ELR (cell line): ENCODE data around the gene SLC39A10.
"Not testable (repeated sequence)": the region's sequence is repeated elsewhere in the genome, so short reads cannot be mapped to it uniquely, and the experiment has no call there.

ENCODE experiments used
- DNase-seq: peaks from one replicate; pipeline ENCODE4 v3.0.0-alpha.2; 2015; ENCODE audit warnings: low read depth

SLC39A10 gene

DNA sequence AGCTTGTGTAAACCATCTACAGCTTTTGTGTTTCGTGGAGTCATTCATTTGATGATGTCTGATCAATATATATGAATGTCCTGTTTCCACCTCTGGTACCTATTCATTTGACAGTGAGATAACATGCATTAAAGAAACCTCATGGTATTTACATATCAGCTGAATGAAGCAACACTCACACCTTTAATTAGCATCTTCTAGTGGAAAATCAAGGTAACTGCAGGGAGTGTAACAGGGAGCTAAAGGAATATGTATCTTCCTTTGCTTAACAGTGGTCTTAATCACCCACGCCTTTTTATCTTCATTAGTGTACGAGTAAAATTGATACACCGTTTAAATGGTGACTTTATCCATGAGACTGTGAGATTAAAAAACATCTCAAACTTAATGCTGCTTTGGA, 15.6 kb downstream of the SLC39A10 start:
- DNase-seq = peak; percentile 17

DNA sequence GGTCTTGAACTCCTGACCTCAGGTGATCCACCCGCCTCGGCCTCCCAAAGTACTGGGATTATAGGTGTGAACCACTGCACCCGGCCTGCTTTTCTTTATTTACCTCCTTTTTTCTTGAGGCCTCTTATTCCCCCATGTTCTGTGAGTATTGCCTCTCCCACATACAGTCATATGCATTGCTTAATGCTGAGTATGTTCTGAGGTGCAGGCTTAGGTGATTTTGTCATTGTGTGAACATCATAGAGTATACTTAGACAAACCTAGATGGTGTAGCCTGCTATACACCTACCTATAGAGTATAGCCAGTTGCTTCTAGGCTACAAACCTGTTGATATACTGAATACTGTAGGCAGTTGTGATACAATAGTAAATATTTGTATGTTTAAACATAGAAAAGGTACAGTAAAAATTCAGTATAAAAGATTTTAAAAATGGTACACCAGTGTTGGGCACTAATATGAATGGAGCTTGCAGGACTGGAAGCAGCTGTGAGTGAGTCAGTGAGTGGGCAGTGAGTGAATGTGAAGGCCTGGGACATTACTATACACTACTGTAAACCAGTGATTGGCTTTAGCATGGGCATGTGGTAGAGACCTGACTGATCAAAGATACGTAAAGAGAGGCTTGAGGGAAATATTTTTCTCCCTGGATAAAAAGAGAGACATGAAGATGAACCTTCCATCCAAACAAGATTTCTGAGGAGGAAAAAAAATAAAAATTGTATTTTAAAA, 17.6 kb downstream of the SLC39A10 start:
- peak; percentile 47 for DNase-seq

DNA sequence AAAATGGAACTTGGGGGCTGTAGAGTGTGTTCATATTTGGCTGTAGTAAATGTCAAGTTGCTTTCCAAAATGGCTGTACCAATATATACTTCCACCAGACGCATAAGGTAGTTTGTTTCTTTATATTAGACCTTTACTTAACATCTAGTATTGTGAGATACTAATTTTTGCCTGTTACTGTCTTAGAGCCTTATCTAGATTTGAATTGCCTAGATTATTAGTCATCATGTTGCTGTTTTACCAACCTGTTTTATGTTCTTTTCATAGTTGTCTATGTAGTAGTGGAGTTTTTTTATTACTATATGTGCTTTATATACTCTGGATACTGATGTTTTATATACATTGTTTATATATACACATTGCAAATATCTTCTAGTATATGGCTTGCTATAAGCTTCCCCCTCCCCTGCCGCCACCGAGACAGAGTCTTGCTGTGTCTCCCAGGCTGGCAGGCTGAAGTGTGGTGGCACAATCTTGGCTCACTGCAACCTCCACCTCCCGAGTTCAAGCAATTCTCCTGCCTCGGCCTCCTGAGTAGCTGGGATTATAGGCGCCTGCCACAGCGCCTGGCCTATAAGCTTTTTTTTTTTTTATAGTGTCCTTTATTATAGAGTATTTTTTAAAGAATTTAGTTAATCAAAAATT, 18.9 kb downstream of the SLC39A10 start:
- DNase-seq = no peak

DNA sequence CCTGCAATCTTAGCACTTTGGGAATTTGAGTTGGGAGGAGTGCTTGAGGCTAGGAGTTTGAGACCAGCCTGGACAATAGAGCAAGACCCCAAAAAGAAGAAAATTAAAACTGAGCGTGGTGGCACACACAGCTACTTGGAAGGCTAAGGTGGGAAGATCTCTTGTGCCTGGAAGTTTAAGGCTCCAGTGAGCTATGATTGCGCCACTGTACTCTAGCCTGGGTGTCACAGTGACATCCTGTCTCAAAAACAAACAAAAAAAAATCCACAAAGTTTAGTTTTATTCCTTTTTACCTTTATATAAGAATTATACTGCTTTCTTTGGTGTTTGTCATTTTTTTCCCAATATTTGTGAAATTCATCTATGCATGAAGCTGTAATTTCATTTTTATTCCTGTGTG, 20.3 kb downstream of the SLC39A10 start:
- no peak for DNase-seq

DNA sequence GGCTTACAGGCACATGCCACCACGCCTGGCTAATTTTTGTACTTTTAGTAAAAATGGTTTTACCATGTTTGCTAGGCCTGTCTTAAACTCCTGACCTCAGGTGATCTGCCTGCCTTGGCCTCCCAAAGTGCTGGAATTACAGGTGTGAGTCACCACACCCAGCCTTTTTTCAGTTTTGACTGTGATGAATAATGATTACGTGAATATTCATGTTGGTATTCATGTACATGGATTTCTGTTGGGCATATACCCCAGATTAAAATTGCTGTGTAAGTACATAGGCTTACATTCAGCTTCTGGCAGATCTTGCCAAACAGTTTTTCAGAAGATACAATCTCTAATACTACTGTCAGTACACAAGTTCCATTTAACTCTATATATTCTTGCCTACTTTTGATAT, 20.9 kb downstream of the SLC39A10 start:
- peak; percentile 30 for DNase-seq

DNA sequence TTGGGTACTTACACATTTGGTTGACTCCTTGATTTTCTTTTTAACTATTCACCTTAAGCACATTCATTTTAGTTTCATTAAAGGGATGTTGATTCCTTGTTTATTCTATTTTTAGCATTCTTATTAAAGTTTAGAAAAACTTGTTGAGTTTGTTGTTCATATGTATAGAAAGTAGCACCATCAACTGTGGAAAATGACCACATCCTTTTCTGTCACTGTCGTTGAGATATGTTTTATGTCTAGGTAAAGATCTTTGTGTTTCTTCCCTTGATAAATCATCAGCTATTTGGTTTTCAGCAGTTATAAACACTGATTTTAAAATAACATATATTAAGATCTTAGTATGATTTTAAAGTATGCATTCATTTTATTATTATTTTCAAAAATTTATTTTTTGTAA, 25.1 kb downstream of the SLC39A10 start:
- no peak for DNase-seq

DNA sequence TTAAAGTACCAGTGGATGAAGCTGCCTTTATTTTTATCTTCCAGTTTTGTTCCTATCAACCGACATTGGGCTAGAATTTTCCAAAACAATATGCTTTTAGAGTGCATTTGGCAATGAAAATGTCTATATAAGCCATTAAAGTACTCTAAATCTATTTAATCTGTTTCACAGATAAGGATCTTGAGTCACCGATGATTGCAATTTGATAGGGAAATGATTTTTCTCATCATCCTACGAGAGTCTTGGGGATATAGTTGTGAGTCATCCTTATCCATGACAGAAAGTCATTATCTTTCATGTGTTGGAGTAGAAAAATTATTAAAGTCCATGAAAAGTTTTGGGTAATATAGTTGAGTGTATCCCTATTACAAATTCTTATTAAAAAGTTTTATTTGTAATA, 26.1 kb downstream of the SLC39A10 start:
- DNase-seq = peak; percentile 84

DNA sequence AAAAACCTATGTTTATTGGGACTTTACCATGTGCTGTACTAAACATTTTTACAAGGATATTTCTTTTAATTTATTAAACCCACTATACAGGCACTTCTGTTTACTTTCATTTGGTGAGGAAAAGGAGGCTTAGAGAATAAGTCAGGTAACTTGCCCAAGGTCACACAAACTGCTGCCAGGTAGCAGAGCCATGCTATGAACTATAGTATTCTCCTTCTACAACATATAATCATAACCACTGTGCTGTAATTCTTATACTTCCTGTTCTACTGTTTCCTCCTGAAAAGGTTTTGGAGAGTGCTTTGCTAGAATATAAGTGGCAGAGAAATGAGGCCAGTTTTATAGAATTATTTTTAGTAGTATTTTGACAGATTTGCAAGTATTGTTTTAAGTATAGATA, 29.5 kb downstream of the SLC39A10 start:
- DNase-seq = no peak

DNA sequence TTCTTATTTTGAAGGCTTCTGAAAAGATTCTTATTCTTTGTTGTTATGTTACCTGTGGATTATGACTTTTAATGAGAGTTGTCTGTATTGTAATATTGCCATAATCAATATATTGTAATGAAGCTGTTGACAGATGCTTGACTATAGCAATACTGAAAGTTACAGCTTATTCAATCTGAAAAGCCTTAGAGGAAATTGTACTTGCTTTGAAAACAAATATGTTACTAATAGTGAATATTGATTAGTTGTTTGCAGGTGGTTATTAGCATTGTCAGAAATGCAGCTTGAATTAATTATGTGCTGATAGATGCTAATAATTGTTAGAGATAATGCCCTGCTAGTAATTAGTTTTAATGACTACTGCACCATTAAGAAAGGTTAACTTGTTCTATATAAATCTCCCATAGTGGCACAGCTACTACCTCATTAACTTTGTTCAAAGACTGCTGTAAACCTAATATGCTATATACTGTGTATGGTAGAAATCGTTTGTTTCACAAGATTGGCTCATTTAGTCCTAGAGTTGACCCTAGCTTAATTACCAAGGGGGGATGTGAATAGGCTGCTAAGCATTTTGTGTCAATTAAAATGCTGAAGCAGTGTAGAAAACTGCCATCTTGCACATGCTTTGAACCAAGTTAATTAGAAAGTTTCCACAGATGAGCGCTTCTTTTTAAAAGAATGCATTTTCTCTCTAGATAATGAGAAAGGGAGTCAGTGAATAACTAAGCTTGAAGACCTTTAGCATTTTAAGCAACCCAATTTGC, 30.5 kb downstream of the SLC39A10 start:
- DNase-seq = no peak

DNA sequence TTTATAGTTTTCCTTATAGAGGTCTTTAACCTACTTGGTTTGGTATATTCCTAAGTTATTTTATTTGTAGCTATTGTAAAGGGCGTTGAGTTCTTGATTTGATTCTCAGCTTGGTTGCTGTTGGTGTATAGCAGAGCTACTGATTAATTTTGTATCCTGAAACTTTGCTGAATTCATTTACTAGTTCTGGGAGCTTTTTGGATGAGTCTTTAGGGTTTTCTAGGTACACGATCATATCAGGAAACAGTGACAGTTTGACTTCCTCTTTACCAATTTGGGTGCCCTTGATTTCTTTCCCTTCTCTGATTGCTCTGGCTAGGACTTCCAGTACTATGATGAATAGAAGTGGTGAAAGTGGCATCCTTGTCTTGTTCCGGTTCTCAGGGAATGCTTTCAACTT, 35.5 kb downstream of the SLC39A10 start:
- DNase-seq = not testable (repeated sequence)

DNA sequence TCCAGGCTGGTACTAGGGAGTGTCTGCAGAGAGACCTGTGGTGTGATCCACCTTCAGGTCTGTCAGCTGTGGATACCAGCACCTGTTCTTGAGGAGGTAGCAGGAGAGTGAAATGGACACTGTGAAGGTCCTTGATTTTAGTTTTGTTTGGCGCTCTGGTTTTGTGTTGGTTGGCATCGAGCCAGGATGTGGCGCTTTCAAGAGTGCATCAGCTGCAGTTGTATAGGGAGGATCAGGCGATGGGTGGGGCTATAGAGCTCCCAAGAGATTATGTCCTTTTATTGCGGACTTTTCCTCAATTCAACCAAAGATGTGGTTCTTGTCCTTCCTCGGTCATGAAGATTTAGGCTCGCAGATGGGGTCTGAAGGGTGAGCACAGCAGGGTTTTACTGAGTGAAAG, 37.5 kb downstream of the SLC39A10 start:
- DNase-seq = no peak

DNA sequence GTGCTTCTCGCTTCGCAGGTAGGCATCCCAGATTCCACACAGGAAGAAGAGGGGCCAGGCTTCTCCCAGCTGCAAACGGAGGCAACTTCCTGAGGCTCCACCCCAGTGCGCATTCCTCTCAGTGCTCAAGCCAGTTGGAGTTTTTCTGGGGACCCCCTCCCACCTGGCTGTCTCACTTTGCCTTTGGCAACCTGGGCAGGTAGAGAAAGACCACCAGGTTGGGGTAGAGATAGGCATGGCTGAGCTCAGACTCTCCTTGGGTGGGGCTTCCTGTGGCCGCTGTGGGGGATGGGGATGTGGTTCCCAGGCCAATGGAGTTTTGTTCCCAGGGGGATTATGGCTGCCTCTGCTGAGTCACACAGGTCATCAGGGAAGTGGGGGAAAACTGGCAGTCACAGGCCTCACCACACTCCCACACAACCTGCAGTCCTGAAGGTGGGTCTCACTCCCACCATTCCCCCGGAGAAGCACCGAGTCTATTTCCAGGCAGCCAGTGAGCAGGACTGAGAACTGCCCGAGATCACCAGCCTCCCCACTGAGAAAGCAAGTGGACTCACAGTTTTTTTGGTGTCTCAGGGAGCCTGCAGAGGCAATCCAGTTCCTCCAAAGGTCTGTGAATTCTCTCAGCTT, 38.1 kb downstream of the SLC39A10 start:
- no peak for DNase-seq

DNA sequence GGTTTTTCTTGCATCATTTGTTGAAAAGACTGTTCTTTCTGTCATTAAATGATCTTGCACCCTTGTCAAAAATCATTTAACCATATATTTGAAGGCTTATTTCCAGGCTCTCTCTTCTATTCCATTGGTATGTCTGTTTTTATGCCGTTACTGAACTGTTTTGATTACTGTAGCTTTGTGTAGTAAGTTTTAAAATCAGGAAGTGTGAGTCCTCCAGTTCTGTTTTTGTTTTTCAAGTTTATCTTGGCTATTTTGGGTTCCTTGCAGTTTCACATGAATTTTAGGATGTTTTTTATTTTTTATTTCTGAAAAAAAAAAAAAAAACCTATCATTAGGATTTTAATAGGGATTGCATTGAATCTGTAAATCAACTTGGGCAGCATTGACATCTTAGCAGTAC, 39.0 kb downstream of the SLC39A10 start:
- no peak for DNase-seq

DNA sequence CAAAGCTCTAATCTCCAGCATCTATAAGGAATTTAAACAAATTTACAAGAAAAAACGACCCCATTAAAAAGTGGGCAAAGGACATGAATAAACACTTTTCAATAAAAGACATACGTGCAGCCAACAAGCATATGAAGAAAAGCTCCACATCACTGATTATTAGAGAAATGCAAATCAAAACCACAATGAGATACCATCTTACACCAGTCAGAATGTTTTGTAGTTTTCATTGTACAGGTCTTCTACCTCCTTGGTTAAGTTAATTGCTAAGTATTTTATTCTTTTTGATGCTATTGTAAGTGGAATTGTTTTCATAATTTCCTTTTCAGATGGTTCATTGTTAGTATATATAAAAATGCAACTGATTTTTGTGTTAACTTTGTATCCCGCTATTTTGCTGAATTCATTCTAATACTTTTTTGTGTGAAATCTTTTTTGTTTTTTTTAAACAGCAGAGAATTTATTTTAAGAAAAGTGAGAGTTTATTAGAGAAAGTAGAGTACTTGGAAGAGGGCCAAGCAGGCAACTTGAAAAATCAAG, 40.7 kb downstream of the SLC39A10 start:
- no peak for DNase-seq

DNA sequence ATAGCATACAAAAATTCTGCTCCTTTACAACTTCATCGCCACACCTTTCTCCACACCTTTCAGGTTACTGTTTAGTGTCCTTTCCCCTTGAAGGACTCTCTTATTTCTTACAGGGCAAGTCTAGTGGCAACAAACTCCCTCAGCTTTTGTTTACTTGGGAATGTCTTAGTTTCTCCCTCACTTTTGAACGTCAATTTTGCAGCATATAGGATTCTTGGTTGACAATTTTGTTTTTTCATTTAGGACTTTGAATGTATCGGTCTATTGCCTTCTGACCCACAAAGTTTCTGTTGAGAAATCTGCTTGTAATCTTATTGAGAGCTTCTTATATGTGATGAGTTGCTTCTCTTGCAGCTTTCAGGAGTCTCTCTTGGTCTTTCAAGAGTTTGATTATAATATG, 43.5 kb downstream of the SLC39A10 start:
- DNase-seq = no peak

DNA sequence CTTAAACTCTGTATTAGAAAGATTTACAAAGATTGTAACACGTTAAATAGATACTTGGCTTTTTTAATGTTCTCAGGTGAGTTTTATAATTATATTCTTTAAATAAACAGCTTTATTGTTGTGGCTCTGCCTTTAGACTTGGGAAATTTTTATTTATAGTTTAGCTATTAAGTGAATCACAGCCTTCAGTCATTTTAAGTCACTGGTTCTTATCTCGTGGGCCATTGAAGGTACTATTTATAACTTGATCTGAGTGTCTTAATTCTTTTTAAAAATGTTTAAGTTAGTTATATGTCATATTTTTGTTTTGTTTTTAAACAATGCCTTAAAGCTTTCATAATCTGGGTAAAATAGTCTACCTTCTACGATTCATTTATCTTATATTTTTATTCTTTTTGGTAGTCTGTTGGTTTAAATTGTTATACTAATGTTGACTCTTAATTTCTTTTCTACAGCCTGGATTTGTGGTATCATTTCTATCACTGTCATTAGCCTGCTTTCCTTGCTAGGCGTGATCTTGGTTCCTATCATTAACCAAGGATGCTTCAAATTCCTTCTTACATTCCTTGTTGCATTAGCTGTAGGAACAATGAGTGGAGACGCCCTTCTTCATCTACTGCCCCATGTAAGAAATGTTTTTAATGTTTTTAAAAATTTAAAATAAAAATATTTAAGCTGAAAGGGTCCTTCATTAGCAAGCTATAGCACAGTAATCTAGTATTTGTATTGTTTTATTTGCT, 49.3 kb downstream of the SLC39A10 start:
- peak; percentile 17 for DNase-seq

DNA sequence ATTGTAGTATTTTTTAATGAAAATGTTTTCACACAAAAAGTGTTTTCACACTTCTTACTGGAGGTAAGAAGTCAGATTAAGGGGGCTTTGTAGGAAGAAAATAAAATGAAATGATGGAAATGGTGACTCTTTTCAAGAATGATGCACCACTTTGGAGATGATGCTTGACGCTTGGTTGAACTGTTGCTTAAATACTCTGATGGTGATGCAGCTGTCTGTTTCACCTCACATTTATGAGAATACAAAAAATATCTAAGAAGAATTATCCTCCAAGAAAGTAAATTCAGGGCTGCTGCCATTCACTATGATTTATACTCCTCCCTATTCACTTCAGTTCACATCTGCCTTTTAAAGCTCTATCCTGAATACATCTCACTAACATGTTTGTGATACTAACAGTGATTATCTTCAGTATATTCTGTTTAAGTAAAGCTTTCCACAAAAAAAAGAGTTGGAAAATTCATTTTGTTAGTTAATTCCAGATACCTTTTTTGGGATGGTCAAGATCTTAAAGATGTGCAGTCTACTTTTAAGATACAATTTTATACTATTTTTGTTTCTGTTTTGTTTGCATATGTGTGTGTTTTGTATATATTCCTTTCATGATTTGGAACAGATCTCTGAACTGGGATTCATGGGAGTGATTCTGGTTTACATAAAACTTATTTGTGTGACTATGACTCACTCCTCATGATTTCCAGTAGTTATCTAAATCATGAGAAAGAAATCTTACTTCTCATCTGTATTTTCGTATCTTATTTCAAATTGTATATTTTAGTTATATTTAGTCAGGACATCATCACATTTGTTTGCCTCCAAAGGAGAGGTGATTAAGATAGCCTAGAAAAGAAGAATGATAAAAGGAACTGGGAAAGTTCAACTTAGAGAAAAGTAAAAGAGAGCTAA, 53.1 kb downstream of the SLC39A10 start:
- DNase-seq = peak; percentile 57

DNA sequence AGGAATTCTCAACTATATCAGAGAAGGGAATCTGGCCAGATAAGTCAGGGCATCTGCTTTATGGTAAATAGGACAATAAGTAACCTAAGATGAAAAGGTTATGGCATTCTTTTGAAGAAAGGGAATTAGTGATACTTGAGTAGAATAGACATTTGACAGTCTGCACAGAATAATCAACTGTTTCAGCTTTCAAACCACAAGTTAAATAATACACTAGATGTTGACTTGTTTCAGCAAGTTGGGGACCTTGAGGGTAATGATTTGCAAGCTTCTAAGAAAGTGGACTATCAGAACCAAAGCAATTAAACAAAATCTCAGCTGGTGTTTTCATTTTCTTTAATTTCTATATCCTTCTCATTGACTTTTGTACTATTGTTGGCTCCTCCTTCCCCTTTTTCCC, 54.5 kb downstream of the SLC39A10 start:
- no peak for DNase-seq

DNA sequence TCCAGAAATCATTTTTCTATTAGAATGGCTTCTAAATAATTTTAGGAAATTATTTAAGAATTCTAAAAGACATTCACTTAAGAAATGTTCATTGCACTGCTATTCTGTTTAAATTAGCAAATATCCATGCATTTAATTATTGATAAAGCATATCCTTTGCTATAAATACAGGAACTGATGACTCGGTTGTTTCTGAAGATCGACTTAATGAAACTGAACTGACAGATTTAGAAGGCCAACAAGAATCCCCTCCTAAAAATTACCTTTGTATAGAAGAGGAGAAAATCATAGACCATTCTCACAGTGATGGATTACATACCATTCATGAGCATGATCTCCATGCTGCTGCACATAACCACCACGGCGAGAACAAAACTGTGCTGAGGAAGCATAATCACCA, 59.4 kb downstream of the SLC39A10 start:
- no peak for DNase-seq

DNA sequence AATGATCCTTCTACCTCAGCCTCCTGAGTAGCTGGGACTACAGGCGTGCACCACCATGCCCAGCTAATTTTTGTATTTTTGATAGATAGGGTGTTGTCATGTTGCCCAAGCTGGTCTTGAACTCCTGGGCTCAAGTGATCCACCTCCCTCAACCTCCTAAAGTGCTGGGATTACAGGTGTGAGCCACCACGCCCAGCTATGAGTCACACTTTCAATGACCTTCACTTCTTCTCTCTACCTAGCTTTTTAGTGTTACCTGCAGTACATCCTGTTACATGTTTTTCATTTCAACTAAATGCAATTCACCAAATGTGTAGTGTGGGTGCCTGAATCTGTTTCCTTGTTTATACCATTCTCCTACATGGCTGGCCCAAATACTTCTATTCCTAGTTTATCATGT, 64.0 kb downstream of the SLC39A10 start:
- no peak for DNase-seq

DNA sequence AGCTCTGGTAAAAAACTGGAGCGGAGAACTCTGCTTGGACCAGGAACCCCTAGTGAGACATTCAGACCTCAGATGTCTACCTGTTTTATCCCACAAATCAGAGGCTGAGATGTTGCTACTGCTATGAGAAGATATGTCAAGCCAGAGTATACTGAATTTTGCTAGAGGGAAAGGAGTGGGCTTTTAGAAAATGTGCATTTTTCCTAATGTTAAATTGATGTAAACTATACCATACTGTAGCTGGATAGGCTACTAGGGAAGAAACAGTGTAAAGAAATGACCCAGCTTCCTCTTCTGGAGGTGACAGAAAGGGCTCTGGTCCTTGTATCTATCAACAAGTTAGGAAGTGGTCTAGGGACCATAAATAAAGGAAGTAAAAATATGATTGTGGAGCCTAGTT, 65.0 kb downstream of the SLC39A10 start:
- DNase-seq = no peak
